Gastroesophageal sphincter (tissue), 3 donors: ENCODE measurements around the gene TFRC.

Source experiments
- CTCF ChIP-seq, 4 experiments: fragments of 200-600 bp in 2 of 4; fragments of 450-650 bp in 2 of 4; sonication (generic) in 1 of 4; IDR thresholded peaks; one replicate each; pipeline ENCODE4 v1.5.1; 2017 to 2019; ENCODE audit warnings: antibody characterized with exemption in 4 of 4, mild to moderate bottlenecking in 2 of 4, moderate library complexity in 2 of 4
- POLR2A ChIP-seq, 2 donors: fragments of 450-650 bp; IDR thresholded peaks; one replicate each; pipeline ENCODE4 v1.6.1; 2017; ENCODE audit warnings: antibody characterized with exemption in 2 of 2, mild to moderate bottlenecking in 2 of 2, moderate library complexity in 1 of 2

GRCh38 chr3:196072313-196072712 is 9.6 kb downstream of the TFRC start:
- no peak for TF ChIP-seq CTCF (IDR thresholded peaks at IDR 0.05)
- no peak for TF ChIP-seq POLR2A (IDR thresholded peaks at IDR 0.05)
